HEK293T (cell line): ENCODE results near the gene STK39.

ENCODE experiments used
- ELF4 ChIP-seq: fragments of 450-650 bp; IDR thresholded peaks from 2 replicates; pipeline ENCODE4 v1.6.1; 2017; ENCODE audit warnings: antibody characterized with exemption
- FOXA1 ChIP-seq: fragments of 450-650 bp; IDR thresholded peaks from 2 replicates; pipeline ENCODE4 v1.6.1; 2016; ENCODE audit warnings: mild to moderate bottlenecking
- SP1 ChIP-seq: fragments of 450-650 bp; IDR thresholded peaks from 2 replicates; pipeline ENCODE4 v1.6.1; 2017
- TARDBP ChIP-seq: fragments of 450-650 bp; IDR thresholded peaks from 2 replicates; pipeline ENCODE4 v1.6.1; 2016
- TF ChIP-seq, protein P1 (sequence below): fragments of 450-650 bp; IDR thresholded peaks from 2 replicates; pipeline ENCODE4 v1.6.1; 2016

GRCh38 chr2:168183308-168183997 is 63.9 kb downstream of the STK39 start:
- no peak for TF ChIP-seq FOXA1
- TF ChIP-seq, protein P1, sequence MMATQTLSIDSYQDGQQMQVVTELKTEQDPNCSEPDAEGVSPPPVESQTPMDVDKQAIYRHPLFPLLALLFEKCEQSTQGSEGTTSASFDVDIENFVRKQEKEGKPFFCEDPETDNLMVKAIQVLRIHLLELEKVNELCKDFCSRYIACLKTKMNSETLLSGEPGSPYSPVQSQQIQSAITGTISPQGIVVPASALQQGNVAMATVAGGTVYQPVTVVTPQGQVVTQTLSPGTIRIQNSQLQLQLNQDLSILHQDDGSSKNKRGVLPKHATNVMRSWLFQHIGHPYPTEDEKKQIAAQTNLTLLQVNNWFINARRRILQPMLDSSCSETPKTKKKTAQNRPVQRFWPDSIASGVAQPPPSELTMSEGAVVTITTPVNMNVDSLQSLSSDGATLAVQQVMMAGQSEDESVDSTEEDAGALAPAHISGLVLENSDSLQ: no peak
- TF ChIP-seq ELF4: no peak
- no peak for TF ChIP-seq TARDBP
- TF ChIP-seq SP1: no peak
